ENCODE results near the gene GATD1.
A peak's percentile ranks its signal among the peaks of the same experiment; 100 is the strongest.

Gene GATD1, protein sequence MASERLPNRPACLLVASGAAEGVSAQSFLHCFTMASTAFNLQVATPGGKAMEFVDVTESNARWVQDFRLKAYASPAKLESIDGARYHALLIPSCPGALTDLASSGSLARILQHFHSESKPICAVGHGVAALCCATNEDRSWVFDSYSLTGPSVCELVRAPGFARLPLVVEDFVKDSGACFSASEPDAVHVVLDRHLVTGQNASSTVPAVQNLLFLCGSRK

DNA sequence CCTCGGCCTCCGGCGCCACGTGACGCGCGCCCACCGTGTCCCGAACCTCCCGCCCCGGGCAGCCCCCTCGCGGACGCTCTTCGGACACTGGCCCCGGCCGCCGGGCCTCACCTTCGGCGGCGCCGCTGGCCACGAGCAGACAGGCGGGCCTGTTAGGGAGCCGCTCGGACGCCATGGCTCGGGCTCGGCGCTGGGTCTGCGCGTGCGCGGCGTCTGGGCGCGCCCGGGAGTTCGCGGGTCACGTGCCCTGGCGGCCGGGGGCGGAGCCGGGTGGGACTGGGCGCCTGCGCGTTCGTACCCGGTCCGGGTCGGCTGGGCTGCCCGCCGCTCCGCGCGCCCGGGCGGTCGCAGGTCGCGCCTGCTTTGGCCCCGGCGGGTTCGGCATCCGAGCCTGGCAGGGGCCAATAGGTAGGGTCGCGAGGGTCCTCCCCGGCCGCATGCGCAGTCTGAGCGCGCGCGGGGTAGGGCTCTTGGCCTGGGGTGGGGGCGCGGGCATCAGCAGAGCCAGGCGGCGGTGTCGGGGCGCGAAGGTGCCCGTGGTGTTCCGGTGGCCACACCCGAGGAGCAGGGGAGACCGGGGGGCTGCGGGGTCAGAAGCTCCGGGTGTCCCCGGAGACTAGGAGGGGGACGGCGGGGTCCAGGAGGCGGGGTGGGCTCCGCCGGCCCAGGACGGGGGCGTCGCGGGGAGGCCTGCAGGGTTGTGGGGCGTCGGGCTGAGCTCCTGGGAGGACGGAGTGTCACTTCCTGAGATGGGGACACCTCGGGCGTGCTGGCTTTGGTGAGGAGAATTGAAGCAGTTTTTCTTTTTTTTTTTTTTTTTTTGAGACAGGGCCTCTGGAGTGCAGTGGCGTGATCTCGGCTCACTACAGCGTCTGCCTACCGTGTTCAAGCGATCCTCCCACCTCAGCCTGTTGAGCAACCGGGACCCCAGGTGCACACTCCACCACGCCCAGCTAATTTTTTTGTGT, at the start of gene GATD1:
Gene GATD1 (minus strand): TSS at position 200 of the 968 bp plus-strand sequence. CDS start 25 bp downstream, at position 175.
- peak; percentile 87 to 95 (median 92) for DNase-seq (ENCODE audit: low read depth in 3 of 3)

DNA sequence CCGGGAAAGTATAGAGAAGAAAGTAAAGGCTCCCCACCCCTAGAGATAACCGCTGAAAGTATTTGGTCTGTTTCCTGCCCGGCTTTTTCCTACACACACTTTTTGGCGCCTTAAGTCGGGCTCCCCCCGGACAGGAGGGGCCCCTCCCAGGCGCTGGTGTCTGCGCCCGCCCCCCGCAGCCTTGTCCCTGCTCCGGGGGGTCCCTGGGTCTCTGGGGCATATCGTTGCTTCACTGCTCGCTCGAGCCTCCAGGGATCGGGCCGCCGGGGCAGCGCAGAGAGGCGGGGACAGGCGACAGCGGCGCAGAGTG, 49.5 kb upstream of the GATD1 start:
- no peak for DNase-seq (ENCODE audit: low read depth in 3 of 3)

DNA sequence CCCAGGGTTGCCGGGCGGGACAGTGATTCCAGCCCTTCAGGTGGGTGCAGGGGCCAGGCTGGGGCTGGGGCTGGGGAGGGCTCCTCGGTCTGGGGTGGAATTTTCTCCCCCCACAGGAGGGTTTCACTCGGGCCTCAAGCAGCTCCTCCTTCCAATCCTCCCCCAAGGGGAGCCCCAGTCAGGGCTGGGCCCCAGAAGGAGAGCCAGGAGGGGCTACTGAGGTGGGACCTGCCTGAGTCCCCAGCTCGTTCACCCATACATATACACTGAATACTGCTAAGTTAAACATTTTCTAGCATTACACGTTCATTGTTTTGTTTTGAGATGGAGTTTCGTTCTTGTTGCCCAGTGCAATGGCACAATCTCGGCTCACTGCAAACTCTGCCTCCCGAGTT, 48.9 kb upstream of the GATD1 start:
- DNase-seq (ENCODE audit: low read depth in 3 of 3), result no peak

DNA sequence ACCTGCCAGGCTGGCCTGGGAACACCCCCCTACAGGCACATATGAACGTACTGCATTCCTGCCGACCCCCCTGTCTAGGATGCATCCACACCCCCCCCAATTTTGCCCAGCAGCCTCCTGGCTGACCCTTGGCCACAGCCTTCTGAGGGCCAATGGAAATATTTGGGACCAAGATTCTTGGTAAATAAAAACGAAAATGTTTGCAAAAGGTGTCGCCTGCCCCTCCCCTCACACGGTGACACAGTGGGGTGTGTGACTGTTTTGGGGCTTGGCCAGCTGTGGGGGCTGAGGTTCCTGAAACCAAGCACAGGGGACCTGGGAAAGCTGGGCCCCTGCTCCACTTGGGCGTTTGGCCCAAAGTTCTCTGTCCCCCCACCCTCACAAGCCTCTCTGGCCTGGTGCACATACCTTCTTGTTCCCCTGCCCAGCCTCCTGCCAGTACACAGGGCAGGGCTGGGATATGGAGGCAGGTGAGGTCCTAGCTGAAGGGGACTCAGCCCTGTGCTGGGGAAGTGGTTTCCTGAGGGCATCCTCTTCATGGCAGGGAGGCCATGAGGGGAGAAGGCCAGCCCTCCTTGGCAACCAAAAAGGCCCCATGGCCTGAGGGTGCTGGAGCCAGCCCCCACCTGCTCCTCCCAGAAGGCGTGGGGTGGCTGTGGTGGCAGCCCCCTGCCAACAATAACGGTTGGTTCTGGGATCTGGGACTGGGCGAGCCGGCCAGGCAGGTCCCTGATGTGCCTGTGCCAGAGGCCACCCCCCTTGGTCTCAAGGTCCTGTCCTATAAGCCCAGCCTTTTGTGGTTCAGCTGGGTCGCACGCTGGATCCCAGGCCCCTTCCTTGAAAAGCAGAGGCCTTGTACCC, 48.3 kb upstream of the GATD1 start:
- no peak for DNase-seq (ENCODE audit: low read depth in 3 of 3)

DNA sequence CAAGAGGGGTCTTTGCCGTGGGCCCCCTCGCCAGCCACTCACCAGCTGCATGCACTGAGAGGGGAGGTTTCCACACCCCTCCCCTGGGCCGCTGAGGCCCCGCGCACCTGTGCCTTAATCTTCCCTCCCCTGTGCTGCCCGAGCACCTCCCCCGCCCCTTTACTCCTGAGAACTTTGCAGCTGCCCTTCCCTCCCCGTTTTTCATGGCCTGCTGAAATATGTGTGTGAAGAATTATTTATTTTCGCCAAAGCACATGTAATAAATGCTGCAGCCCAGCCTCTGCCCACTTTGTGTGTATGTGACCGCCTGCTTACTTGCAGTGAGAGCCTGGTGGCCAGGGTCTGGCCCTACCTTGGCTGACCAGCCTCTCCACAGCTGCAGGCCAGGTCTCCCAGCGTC, 47.7 kb upstream of the GATD1 start:
- DNase-seq (ENCODE audit: low read depth in 3 of 3), result no peak

DNA sequence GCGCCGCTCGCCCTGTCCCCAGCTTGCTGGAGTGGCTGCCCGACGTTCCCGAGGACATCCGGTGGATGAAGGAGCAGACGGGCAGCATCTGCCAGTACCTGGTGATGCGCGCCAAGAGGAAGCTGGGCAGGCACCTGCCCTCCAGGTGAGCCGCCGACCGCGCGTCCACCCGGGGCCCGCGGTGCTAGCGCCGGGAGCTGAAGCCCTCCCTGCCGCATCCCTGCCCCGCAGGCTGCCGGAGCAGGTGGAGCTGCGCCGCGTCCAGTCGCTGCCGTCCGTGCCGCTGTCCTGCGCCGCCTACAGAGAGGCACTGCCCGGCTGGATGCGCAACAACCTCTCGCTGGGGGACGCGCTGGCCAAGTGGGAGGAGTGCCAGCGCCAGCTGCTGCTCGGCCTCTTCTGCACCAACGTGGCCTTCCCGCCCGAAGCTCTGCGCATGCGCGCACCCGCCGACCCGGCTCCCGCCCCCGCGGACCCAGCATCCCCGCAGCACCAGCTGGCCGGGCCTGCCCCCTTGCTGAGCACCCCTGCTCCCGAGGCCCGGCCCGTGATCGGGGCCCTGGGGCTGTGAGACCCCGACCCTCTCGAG, 47.1 kb upstream of the GATD1 start:
- no peak for DNase-seq (ENCODE audit: low read depth in 3 of 3)

DNA sequence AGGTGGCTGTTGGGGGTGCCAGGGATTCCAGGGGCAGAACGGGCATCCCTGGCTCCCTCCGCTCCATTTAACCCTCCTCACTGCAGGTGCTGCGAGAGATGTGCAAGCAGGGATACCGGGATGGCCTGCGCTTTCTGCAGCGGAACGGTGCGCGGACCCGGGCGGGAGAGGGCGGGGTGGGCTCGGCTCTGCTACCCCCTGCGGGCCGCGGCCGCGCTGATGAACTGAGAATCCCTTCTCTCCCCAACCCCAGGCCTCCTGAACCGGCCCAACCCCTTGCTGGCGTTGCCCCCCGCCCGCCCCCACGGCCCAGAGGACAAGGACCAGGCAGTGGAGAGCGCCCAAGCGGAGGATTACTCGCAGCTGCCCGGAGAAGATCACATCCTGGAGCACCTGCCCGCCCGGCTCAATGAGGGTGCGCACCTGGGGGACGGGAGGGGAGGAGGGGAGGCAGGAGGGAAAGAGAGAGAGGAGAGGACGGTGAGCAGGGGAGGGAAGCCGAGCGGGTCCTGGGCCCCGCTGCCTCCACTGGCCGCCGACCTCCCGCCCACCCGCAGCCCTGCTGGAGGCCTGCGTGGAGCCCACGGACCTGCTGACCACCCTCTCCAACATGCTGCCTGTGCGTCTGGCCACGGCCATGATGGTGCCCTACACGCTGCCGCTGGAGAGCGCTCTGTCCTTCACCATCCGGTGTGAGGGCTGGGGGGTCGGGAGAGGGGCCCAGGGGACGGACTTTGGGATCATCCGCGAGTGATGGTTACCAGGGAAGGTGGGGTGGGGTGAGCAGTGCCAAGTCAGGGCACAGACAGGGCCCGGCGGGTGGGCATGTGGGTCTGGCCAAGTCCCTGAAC, 46.4 kb upstream of the GATD1 start:
- DNase-seq (ENCODE audit: low read depth in 3 of 3), result no peak

DNA sequence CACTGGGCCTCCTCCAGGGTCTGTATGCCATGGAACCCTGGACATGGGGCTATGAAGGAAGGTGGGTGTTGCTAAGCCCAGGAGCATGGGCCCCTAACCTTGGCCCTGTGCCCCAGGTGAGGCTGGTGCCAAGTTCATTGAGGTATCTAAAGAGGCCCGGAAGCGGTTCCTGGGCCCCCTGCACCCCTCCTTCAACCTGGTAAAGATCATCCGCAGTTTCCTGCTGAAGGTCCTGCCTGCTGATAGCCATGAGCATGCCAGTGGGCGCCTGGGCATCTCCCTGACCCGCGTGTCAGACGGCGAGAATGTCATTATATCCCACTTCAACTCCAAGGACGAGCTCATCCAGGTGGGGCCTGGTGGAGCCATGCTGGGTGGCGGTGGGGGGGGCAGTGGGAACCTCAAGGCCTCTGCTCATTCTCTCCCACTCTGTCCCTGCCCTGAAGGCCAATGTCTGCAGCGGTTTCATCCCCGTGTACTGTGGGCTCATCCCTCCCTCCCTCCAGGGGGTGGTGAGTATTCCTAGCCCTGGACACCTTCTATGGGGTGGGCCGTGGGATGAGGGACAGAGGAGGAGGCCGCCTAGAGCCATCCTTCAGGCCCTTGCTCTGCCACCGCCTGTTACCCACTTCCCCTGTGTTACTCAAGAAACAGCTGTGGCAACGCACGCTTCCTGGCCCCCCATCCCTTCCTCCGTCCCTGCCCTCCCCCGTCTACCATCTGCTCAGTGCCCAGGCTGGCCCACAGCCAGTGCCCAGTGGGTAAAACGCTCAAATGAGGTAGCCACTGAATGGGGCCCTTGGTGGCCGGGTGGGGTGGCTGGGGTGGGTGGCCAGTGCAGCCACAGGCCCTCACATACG, 44.5 kb upstream of the GATD1 start:
- DNase-seq (ENCODE audit: low read depth in 3 of 3), result no peak

DNA sequence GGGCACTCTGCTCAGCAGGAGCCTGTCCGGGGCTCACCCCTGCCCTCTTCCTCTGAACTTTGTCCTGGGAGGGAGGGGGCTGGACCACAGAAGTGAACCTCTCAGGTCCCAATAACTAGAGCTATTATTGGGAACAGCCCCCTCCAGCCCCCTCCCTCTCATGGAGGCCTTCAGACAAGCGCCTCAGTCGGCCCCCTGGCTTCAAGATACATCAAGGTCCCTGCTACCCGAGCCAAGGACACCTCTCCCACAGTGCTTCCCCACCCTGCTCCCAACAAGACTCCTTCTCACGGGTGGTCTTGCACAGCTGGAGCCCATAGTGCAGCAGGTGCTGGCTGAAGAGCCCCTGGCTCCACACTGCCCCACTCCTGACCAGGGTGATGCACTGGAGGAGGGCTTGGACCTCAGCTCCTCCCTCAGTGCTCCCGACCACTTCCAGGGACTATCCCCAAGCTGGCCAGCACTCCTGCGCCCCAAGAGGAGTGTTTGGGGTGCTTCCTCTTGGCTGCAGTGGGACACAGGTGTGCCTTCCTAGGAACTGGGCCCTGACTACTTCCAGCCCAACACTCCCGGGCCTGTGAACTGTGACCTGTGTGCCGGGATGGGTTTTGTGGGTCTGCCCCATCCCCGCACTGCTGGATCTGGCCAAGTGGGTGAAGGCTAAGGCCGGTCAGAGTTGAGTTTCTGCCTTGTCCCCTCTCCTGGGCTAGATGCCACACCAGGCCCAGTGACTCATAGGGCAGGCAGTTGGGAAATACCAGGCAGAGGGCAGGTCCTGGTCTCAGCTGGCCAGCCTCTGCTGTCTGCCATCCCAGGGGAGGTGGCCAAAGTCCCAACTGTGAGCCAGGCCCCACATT, 43.6 kb upstream of the GATD1 start:
- DNase-seq (ENCODE audit: low read depth in 3 of 3), result no peak

DNA sequence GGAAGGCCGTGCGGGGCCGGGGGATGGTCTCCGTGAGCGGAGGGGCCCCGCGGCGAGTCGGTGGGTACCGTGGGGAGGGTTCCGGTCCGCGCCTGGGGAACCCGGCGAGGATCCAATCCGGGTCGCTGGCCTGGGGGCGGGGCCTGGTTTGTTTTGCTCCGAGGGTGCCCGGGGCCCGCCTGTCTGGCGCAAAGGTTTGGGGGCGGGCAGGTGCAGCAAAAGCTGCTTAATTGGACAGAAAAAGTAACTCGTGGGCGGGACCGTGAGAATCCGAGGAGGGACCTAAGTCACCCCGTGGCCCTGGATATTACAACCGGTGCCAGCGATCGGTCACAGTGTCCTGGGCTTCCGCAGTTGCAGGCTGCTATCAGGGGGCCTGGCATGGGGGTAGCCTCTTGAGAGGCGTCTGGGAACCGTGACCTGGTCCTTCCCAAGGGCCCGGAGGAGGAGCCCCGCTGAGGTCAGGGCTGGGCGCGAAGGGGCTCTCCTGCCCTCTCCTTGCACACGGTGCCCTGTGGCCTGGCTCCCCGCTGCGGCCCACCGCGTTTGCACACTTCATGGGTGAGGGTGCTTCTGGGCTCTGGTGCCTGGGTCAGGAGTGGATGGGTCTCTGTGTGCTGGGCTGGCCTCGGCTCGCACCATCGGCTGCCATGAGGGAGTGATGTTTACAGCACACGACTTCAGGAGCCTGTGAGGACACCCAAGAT, 42.8 kb upstream of the GATD1 start:
- DNase-seq (ENCODE audit: low read depth in 3 of 3), result peak; percentile 76 to 95 (median 88)

DNA sequence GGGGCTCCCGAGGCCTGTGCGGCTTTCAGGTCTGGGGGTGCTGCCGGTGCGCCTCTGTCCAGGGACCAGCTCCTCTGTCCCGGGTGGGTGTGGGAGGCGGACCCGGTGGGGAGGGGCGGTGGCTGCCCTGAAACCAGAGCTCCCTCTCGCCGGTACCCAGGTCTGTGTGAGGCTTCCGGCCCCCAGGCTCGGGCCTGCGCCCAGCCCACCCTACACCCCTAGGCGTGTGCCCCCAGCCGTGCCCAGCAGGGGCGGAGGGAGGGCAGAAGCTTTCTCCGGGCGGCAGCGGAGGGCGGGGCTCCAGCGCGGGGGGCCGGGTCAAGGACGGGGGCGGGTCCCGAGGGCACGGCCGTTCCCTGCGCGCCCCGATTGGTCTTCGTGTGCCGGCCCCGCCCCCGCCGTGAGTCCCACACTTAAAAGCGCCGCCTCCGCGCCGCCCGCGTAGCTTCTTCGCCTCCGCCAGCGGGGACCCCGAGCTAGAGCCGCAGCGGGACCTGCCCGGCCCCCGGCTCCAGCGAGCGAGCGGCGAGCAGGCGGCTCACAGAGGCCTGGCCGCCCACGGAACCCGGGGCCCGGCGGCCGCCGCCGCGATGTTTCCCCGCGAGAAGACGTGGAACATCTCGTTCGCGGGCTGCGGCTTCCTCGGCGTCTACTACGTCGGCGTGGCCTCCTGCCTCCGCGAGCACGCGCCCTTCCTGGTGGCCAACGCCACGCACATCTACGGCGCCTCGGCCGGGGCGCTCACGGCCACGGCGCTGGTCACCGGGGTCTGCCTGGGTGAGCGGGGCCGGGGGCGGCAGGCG, 42.0 kb upstream of the GATD1 start:
- DNase-seq (ENCODE audit: low read depth in 3 of 3), result peak; percentile 81 to 93 (median 81)

DNA sequence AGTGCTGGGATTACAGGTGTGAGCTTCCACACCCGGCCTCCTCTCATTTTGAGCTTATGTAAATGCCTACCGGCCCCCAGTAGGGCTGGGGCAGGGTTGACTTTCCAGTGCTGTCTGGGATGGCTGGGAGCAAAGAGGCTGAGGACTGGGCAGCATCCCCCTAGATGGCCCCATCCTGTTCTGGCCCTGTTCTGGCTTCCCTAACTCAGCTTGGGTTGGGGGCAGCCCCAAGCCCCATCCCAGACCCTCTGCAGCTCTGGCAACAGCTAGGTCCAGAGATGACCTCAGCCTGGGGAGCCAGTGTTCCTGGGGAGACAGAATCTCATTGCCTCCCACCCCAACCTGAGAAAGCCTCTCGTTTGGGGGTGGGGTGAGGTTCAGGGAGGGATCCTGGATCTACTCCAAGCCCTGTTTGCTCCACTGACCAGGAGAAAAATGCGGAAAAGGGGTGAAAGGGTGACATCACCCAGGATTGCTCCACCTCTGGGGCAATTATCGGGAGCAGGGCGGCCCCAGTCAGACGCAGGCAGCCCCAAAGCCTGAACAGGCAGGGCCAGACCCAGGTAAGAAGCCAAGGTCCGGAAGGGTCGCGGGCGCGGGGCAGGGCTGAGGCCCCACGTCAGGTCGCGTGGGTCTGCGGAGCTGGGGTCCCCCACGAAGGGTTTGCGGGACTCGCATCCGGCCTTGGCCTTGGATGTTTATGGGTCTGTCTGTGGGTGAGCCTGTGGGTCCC, 41.3 kb upstream of the GATD1 start, which contains the start of gene PNPLA2:
Gene PNPLA2 (plus strand): TSS at position 519 of the 733 bp plus-strand sequence. CDS start 805 bp downstream, outside the sequence.
- DNase-seq (ENCODE audit: low read depth in 3 of 3), result no peak

DNA sequence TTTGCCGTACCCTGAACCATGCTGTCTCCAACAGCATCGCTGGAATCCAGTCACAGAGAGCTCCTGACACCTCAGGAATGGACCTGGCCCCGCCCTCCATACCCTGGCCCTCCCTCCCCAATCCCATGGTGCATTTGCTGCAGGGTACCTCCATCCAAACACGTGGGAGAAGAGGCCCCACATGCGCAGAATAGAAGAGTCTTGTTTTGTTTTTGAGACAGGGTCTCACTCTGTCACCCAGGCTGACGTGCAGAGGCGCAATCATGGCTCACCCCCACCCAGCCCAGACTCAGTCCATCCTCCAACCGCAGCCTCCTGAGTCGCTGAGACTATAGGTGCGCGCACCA, 39.1 kb upstream of the GATD1 start:
- DNase-seq (ENCODE audit: low read depth in 3 of 3), result no peak

DNA sequence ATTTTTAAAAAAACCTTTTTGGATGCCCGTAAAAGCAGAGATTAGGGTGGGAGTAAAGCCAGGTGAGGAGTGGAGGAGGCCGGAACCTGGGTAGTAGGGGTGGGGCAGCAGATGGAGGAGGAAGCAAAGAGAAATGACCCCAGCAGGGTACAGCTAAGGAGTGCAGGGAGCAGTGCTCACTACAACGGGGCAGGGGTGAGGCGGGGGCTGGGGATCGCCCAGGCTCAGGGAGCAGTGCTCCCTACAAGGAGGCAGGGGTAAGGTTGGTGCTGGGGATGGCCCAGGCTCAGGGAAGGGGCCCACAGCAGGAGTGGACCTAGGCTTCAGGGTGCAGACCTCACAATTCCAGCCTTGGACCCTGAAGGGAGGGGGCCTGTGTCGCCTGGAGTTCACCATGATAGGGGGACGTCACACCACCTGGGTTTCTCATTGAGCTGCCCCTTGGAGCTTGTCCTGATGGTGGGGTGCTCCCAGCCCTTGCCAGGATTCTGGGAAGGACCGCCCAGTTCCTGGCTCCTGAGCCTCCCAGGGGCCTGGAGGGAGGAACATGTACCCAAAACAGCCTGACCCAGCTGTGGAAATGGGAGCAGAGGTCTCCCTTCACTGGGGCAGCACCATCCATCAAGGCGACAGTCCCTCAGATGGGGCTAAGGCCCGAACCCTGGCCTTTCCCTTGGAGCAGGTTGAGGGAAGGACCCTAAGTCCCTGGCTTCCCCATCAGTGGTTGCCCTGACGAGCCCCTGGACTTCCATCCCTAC, 38.6 kb upstream of the GATD1 start:
- no peak for DNase-seq (ENCODE audit: low read depth in 3 of 3)

DNA sequence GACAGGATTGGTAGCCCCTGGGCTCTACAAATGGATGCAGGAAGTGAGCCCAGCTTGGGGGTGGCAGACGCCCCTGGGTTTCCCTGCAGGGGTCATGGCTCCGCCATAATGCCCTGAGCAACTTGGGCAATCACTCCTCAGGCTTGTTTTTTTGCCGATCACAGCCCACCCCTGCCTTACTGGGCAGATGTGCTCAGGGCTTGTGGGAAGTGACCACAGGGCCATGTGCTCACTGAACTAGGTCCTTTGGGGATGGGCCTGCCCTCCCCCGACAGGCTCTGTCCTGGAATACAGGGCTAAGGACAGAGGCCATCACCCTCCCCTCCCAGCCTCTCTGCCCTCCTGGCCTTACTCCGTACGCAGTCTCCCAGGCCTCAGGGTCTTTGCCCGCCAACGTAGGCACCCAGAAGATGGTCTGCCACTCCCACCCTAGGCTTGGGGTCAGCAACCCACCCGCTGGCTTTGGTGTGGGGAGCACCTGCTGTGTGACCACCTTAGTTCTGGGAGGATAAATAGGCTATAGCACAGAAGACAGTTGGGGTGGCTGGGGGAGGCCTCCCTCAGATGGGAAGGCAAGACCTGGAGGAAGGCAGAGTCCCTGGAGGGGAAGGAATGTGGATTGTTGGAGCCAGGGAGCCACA, 36.3 kb upstream of the GATD1 start:
- DNase-seq (ENCODE audit: low read depth in 3 of 3), result no peak

DNA sequence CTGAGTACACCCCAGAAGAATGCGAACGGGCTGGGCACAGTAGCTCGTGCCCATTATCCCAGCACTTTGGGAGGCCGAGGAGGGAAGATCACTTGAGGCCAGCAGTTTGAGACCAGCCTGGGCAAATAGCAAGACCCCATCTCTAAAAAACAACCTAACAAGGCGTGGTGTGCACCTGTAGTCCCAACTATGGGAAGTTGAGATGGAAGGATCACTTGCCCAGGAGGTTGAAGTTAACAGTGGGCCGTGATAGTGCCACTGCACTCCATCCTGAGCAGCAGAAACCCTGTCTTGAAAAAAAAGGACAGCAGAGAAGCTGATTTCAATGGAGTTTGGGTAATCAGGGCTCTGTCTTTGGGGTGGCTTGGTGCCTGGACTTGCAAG, 35.8 kb upstream of the GATD1 start:
- DNase-seq (ENCODE audit: low read depth in 3 of 3), result no peak
